NCI-H510A (cell line): ENCODE measurements around the gene ARID3A.

ENCODE experiments used
- DNase-seq: peaks from one replicate; lab custom pipeline; 2025; lab: John Stamatoyannopoulos, UW

The ARID3A gene

GRCh38 chr19:963486-963951, 37.7 kb downstream of the ARID3A start:
- DNase-seq: no peak

- DNase-seq: no peak
Measured at GRCh38 chr19:964116-964520, 38.3 kb downstream of the ARID3A start.

- DNase-seq: peak; percentile 9
Measured at GRCh38 chr19:964761-965694, 39.2 kb downstream of the ARID3A start.

GRCh38 chr19:966485-967088, 40.8 kb downstream of the ARID3A start:
- no peak for DNase-seq

GRCh38 chr19:970695-971094, 44.9 kb downstream of the ARID3A start:
- DNase-seq: no peak

GRCh38 chr19:971795-972194, 46.0 kb downstream of the ARID3A start:
- no peak for DNase-seq

- DNase-seq: no peak
Measured at GRCh38 chr19:972281-972680, 46.4 kb downstream of the ARID3A start.

- DNase-seq: no peak
Measured at GRCh38 chr19:973726-974563, 48.1 kb downstream of the ARID3A start.

- DNase-seq: no peak
Measured at GRCh38 chr19:974564-975257, 48.9 kb downstream of the ARID3A start.

GRCh38 chr19:976476-976875, 50.6 kb downstream of the ARID3A start:
- no peak for DNase-seq

- DNase-seq: no peak
Measured at GRCh38 chr19:977058-977464, 51.2 kb downstream of the ARID3A start.

GRCh38 chr19:979318-979741, 53.5 kb downstream of the ARID3A start:
- DNase-seq: no peak

- DNase-seq: no peak
Measured at GRCh38 chr19:980133-980998, 54.5 kb downstream of the ARID3A start.

GRCh38 chr19:982567-983170, 56.8 kb downstream of the ARID3A start:
- no peak for DNase-seq

- peak; percentile 82 for DNase-seq
Measured at GRCh38 chr19:984165-984967, 58.5 kb downstream of the ARID3A start, which contains the start of gene WDR18. Gene WDR18, plus strand, starts transcription at chr19:984345. Its CDS starts 9 bp downstream, at chr19:984354.

GRCh38 chr19:986083-986482, 60.2 kb downstream of the ARID3A start:
- no peak for DNase-seq

- no peak for DNase-seq
Measured at GRCh38 chr19:988081-988480, 62.2 kb downstream of the ARID3A start.

GRCh38 chr19:988510-988909, 62.7 kb downstream of the ARID3A start:
- DNase-seq: no peak

- no peak for DNase-seq
Measured at GRCh38 chr19:989381-990081, 63.7 kb downstream of the ARID3A start.
